OCI-M1 (cell line): ENCODE data around the gene PSME1.

Experiments used
- DNase-seq: peaks from one replicate; lab custom pipeline; 2025; lab: John Stamatoyannopoulos, UW

PSME1 gene

GRCh38 chr14:24130380-24130716, 5.6 kb upstream of the PSME1 start, which contains the start of gene FITM1:
Gene FITM1, plus strand, starts transcription at chr14:24130659. Its CDS starts 905 bp downstream, at chr14:24131564.
- no peak for DNase-seq

- no peak for DNase-seq
Measured at GRCh38 chr14:24130717-24131548, 5.1 kb upstream of the PSME1 start.

GRCh38 chr14:24131549-24131966, 4.4 kb upstream of the PSME1 start:
- DNase-seq, result no peak

GRCh38 chr14:24132061-24132685, 3.8 kb upstream of the PSME1 start:
- DNase-seq, result no peak

- DNase-seq, result no peak
Measured at GRCh38 chr14:24132976-24133375, 3.0 kb upstream of the PSME1 start.

- DNase-seq, result no peak
Measured at GRCh38 chr14:24133735-24134134, 2.3 kb upstream of the PSME1 start.

GRCh38 chr14:24135584-24135833, 485 bp upstream of the PSME1 start:
- no peak for DNase-seq

- DNase-seq, result no peak
Measured at GRCh38 chr14:24136684-24137528, 912 bp downstream of the PSME1 start.

GRCh38 chr14:24137529-24138395, 1.8 kb downstream of the PSME1 start:
- no peak for DNase-seq

- no peak for DNase-seq
Measured at GRCh38 chr14:24138396-24139271, 2.6 kb downstream of the PSME1 start.

- no peak for DNase-seq
Measured at GRCh38 chr14:24139272-24139934, 3.4 kb downstream of the PSME1 start.

GRCh38 chr14:24141097-24141880, 5.3 kb downstream of the PSME1 start, which contains the start of gene EMC9:
Gene EMC9, minus strand, starts transcription at chr14:24141591. Its CDS starts 287 bp downstream, at chr14:24141304.
- peak; percentile 99 for DNase-seq

- no peak for DNase-seq
Measured at GRCh38 chr14:24143511-24143910, 7.5 kb downstream of the PSME1 start.

- DNase-seq, result no peak
Measured at GRCh38 chr14:24144451-24144850, 8.5 kb downstream of the PSME1 start.

- no peak for DNase-seq
Measured at GRCh38 chr14:24145219-24145618, 9.2 kb downstream of the PSME1 start.

- peak; percentile 59 for DNase-seq
Measured at GRCh38 chr14:24145690-24146452, 9.9 kb downstream of the PSME1 start.

- DNase-seq, result peak; percentile 97
Measured at GRCh38 chr14:24146453-24146977, 10.5 kb downstream of the PSME1 start, which contains the start of gene PSME2. Gene PSME2, minus strand, starts transcription at chr14:24146610. Its CDS starts 29 bp downstream, at chr14:24146581.
